BLaER1 treated with 17β-estradiol and CSF1 and Interleukin-3, amounts not matched to agents 10 nM and 100 nM (cell line): Measurements from ENCODE around the gene HRK.
"Not testable (repeated sequence)": the region's sequence is repeated elsewhere in the genome, so short reads cannot be mapped to it uniquely, and the experiment has no call there.

Experiments
- H3K27ac ChIP-seq, 11 experiments: shearing (Covaris generic); formaldehyde crosslinking; 2 replicates each; pipeline ENCODE4 v1.8.1; 2022
- H3K27me3 ChIP-seq, 11 experiments: shearing (Covaris generic); formaldehyde crosslinking; 2 replicates each; pipeline ENCODE4 v1.8.1; 2022
- H3K36me3 ChIP-seq, 11 experiments: shearing (Covaris generic); formaldehyde crosslinking; 2 replicates each; pipeline ENCODE4 v1.8.1; 2022
- H3K4me1 ChIP-seq, 10 experiments: shearing (Covaris generic); formaldehyde crosslinking; 2 replicates each; pipeline ENCODE4 v1.8.1; 2022
- H3K4me2 ChIP-seq, 11 experiments: shearing (Covaris generic); formaldehyde crosslinking; 2 replicates each; pipeline ENCODE4 v1.8.1; 2022
- H3K4me3 ChIP-seq, 10 experiments: shearing (Covaris generic); formaldehyde crosslinking; 2 replicates each; pipeline ENCODE4 v1.8.1; 2022
- H3K9ac ChIP-seq, 11 experiments: shearing (Covaris generic); formaldehyde crosslinking; 2 replicates each; pipeline ENCODE4 v1.8.1; 2022
- H3K9me3 ChIP-seq, 11 experiments: shearing (Covaris generic); formaldehyde crosslinking; replicated peaks in 1 of 11; 2 replicates each; pipeline ENCODE4 v1.8.1; 2022
- H4K20me1 ChIP-seq, 11 experiments: shearing (Covaris generic); formaldehyde crosslinking; 2 replicates each; pipeline ENCODE4 v1.8.1; 2022
- Cebpa-rat ChIP-seq, 11 experiments: shearing (Covaris generic); IDR thresholded peaks; 2 replicates each; pipeline ENCODE4 v1.8.1; 2022

HRK gene

GRCh38 chr12:116832353-116832752 is 48.9 kb downstream of the HRK start:
- no peak overlapping the region for H3K27ac ChIP-seq
- H3K36me3 ChIP-seq, result peaks cover 0 to 18% (median 0%) of the 10 kb centered on the region in 11 experiments; a peak in 6 of 22 replicates
- no peak overlapping the region for H3K4me3 ChIP-seq
- no peak for TF ChIP-seq Cebpa-rat (IDR thresholded peaks at IDR 0.05)
- H3K4me1 ChIP-seq, result peaks cover 0 to 5% (median 0%) of the 10 kb centered on the region in 10 experiments; a peak in 1 of 20 replicates
- no peak overlapping the region for H3K4me2 ChIP-seq
- peaks cover 0 to 8% (median 0%) of the 10 kb centered on the region in 11 experiments; a peak in 2 of 22 replicates for H3K9me3 ChIP-seq
- H4K20me1 ChIP-seq, result no peaks in the 10 kb centered on the region
- no peak overlapping the region for H3K9ac ChIP-seq
- H3K27me3 ChIP-seq, result no peaks in the 10 kb centered on the region

GRCh38 chr12:116827432-116827831 is 53.8 kb downstream of the HRK start:
- H3K36me3 ChIP-seq, result peaks cover 0 to 10% (median 0%) of the 10 kb centered on the region in 11 experiments; a peak in 5 of 22 replicates
- no peak overlapping the region for H3K27ac ChIP-seq
- no peaks in the 10 kb centered on the region for H3K27me3 ChIP-seq
- H3K9me3 ChIP-seq, result peaks cover 9 to 21% (median 14%) of the 10 kb centered on the region in 11 experiments; a peak in 19 of 22 replicates
- no peak overlapping the region for H3K4me3 ChIP-seq
- H3K9ac ChIP-seq, result no peak overlapping the region
- H3K4me2 ChIP-seq, result no peak overlapping the region
- H3K4me1 ChIP-seq, result no peaks in the 10 kb centered on the region
- no peaks in the 10 kb centered on the region for H4K20me1 ChIP-seq
- TF ChIP-seq Cebpa-rat (IDR thresholded peaks at IDR 0.05), result no peak

- Histone ChIP-seq H3K36me3 (peaks cover 0 to 10% (median 0%) of the 10 kb centered on the region in 11 experiments; a peak in 4 of 22 replicates), H3K4me2 (peak overlapping the region in 7 of 11 experiments; percentile 10 to 58 (median 29); a peak in 10 of 22 replicates), H3K27ac (no peak overlapping the region), H3K9ac (no peak overlapping the region), H3K4me3 (no peak overlapping the region), H4K20me1 (no peaks in the 10 kb centered on the region), H3K9me3 (peaks cover 9 to 19% (median 14%) of the 10 kb centered on the region in 11 experiments; a peak in 19 of 22 replicates), H3K27me3 (no peaks in the 10 kb centered on the region), H3K4me1 (peaks cover 10 to 45% (median 38%) of the 10 kb centered on the region in 10 experiments)
- TF ChIP-seq Cebpa-rat (IDR thresholded peaks at IDR 0.05), result no peak
Measured at GRCh38 chr12:116821291-116821690, 60.0 kb downstream of the HRK start.

- no peak for TF ChIP-seq Cebpa-rat (IDR thresholded peaks at IDR 0.05)
- peak overlapping the region in 3 of 10 experiments; percentile 76 to 94 (median 76); a peak in 3 of 20 replicates for H3K4me3 ChIP-seq
- H3K27me3 ChIP-seq, result no peaks in the 10 kb centered on the region
- no peak overlapping the region for H3K27ac ChIP-seq
- H3K9ac ChIP-seq, result no peak overlapping the region
- H3K36me3 ChIP-seq, result peaks cover 0 to 9% (median 0%) of the 10 kb centered on the region in 11 experiments; a peak in 4 of 22 replicates
- H3K4me2 ChIP-seq, result peak overlapping the region in 10 of 11 experiments; percentile 4 to 99 (median 96); a peak in 12 of 22 replicates
- H3K4me1 ChIP-seq, result peaks cover 10 to 56% (median 49%) of the 10 kb centered on the region in 10 experiments
- H4K20me1 ChIP-seq, result no peaks in the 10 kb centered on the region
- H3K9me3 ChIP-seq, result peaks cover 8 to 17% (median 12%) of the 10 kb centered on the region in 11 experiments; a peak in 19 of 22 replicates
Measured at GRCh38 chr12:116820064-116820656, 61.1 kb downstream of the HRK start.

- H3K27ac ChIP-seq, result peak overlapping the region; percentile 79 to 94 (median 90)
- no peaks in the 10 kb centered on the region for H4K20me1 ChIP-seq
- H3K9me3 ChIP-seq, result peaks cover 0 to 8% (median 3%) of the 10 kb centered on the region in 11 experiments; a peak in 13 of 22 replicates
Measured at GRCh38 chr12:116818948-116819832, 62.1 kb downstream of the HRK start.

GRCh38 chr12:116818341-116818856 is 62.8 kb downstream of the HRK start:
- peak overlapping the region; percentile 76 to 94 (median 78) for H3K4me3 ChIP-seq
- no peaks in the 10 kb centered on the region for H4K20me1 ChIP-seq
- peak overlapping the region; percentile 90 to 99 (median 96) for H3K4me2 ChIP-seq
- H3K36me3 ChIP-seq, result no peaks in the 10 kb centered on the region
- H3K27me3 ChIP-seq, result no peaks in the 10 kb centered on the region
- no peak for TF ChIP-seq Cebpa-rat (IDR thresholded peaks at IDR 0.05)
- H3K9me3 ChIP-seq, result no peaks in the 10 kb centered on the region
- H3K4me1 ChIP-seq, result peaks cover 10 to 71% (median 58%) of the 10 kb centered on the region in 10 experiments
- H3K27ac ChIP-seq, result peak overlapping the region; percentile 79 to 94 (median 90); a peak in 21 of 22 replicates
- peak overlapping the region; percentile 84 to 95 (median 90) for H3K9ac ChIP-seq

More at GRCh38 chr12:116818948-116819832, 62.1 kb downstream of the HRK start:
- peak overlapping the region; percentile 76 to 94 (median 78) for H3K4me3 ChIP-seq
- H3K27me3 ChIP-seq, result no peaks in the 10 kb centered on the region
- no peak for TF ChIP-seq Cebpa-rat (IDR thresholded peaks at IDR 0.05)
- H3K9ac ChIP-seq, result peak overlapping the region; percentile 84 to 95 (median 90)
- peak overlapping the region; percentile 90 to 99 (median 96) for H3K4me2 ChIP-seq
- H3K36me3 ChIP-seq, result peaks cover 0 to 2% (median 0%) of the 10 kb centered on the region in 11 experiments; a peak in 1 of 22 replicates
- peaks cover 10 to 66% (median 58%) of the 10 kb centered on the region in 10 experiments for H3K4me1 ChIP-seq

- peak overlapping the region in 8 of 11 experiments; percentile 10 to 99 (median 94); a peak in 13 of 22 replicates for H3K4me2 ChIP-seq
- not testable (repeated sequence) for H4K20me1 ChIP-seq, H3K4me3 ChIP-seq, H3K27me3 ChIP-seq, H3K27ac ChIP-seq, H3K9me3 ChIP-seq, H3K36me3 ChIP-seq, H3K9ac ChIP-seq
- peaks cover 16 to 74% (median 54%) of the 10 kb centered on the region in 10 experiments for H3K4me1 ChIP-seq
Measured at GRCh38 chr12:116814766-116815165, 66.5 kb downstream of the HRK start.

GRCh38 chr12:116813271-116814041 is 67.8 kb downstream of the HRK start:
- no peak overlapping the region for H3K4me3 ChIP-seq
- H3K27me3 ChIP-seq, result no peaks in the 10 kb centered on the region
- no peak overlapping the region for H3K27ac ChIP-seq
- TF ChIP-seq Cebpa-rat (IDR thresholded peaks at IDR 0.05), result no peak
- no peaks in the 10 kb centered on the region for H4K20me1 ChIP-seq
- no peak overlapping the region for H3K9ac ChIP-seq
- H3K4me1 ChIP-seq, result peaks cover 15 to 80% (median 51%) of the 10 kb centered on the region in 10 experiments
- no peaks in the 10 kb centered on the region for H3K9me3 ChIP-seq
- H3K4me2 ChIP-seq, result no peak overlapping the region; a peak in 1 of 22 replicates
- no peaks in the 10 kb centered on the region for H3K36me3 ChIP-seq
